Ovary (tissue), 3 donors: ENCODE results near the gene CDCA3.

Experiments
- EP300 ChIP-seq: sonication (generic); formaldehyde crosslinking; IDR thresholded peaks from one replicate; pipeline ENCODE4 v1.6.1; 2017; ENCODE audit warnings: antibody characterized with exemption
- POLR2A ChIP-seq: fragments of 450-650 bp; IDR thresholded peaks from one replicate; pipeline ENCODE4 v1.6.1; 2017; ENCODE audit warnings: antibody characterized with exemption, mild to moderate bottlenecking, moderate library complexity
- TF ChIP-seq, protein P1 (sequence below), 3 donors: fragments of 450-650 bp in 2 of 3; fragments of 200-600 bp in 1 of 3; IDR thresholded peaks; one replicate each; pipeline versions ENCODE4 v1.5.1 to v1.8.0; 2016 to 2022; ENCODE audit warnings: antibody characterized with exemption in 3 of 3, mild to moderate bottlenecking in 1 of 3
- donor health status: DM: no; HTN: no; CAD: no.

DNA sequence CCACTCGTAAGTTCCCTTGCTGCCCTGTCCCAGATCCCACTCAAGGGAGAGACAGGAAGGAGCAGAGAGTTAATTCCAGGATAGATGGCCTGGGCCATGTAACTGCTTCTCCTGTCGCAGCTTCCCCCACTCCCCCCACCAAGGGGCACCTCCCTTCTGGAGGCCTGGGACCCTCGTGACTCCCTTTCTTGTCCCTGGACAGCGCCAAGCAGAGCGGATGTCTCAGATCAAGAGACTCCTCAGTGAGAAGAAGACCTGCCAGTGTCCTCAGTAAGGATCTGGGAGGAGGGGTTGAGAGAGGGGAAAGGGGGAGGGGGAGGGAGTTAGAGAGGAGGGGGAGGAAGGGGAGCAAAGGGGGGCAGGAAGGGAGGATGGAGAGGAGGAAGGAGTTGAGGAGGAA, 32.4 kb downstream of the CDCA3 start:
- TF ChIP-seq, protein P1, sequence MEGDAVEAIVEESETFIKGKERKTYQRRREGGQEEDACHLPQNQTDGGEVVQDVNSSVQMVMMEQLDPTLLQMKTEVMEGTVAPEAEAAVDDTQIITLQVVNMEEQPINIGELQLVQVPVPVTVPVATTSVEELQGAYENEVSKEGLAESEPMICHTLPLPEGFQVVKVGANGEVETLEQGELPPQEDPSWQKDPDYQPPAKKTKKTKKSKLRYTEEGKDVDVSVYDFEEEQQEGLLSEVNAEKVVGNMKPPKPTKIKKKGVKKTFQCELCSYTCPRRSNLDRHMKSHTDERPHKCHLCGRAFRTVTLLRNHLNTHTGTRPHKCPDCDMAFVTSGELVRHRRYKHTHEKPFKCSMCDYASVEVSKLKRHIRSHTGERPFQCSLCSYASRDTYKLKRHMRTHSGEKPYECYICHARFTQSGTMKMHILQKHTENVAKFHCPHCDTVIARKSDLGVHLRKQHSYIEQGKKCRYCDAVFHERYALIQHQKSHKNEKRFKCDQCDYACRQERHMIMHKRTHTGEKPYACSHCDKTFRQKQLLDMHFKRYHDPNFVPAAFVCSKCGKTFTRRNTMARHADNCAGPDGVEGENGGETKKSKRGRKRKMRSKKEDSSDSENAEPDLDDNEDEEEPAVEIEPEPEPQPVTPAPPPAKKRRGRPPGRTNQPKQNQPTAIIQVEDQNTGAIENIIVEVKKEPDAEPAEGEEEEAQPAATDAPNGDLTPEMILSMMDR (IDR thresholded peaks at IDR 0.05): no peak
- TF ChIP-seq POLR2A (no peak), EP300 (no peak)
